Effector memory CD4-positive, alpha-beta T cell (primary cell): ENCODE results near the gene FIBCD1.

Experiments used
- DNase-seq, 3 donors: peaks; one replicate each; pipeline ENCODE4 v3.0.0-alpha.2; 2020
- H3K27ac ChIP-seq: 2 replicates; pipeline ENCODE4 v1.7.0; 2013; ENCODE audit warnings: mild to moderate bottlenecking, low read length, moderate library complexity; ENCODE audit not compliant: insufficient read depth, poor library complexity, severe bottlenecking
- H3K27me3 ChIP-seq: replicated peaks from 2 replicates; pipeline ENCODE4 v1.7.0; 2013; ENCODE audit warnings: mild to moderate bottlenecking, low read length; ENCODE audit not compliant: insufficient read depth, control insufficient read depth, poor library complexity, severe bottlenecking
- H3K36me3 ChIP-seq: 2 replicates; pipeline ENCODE4 v1.7.0; 2013; ENCODE audit warnings: mild to moderate bottlenecking, low read length, moderate library complexity; ENCODE audit not compliant: control insufficient read depth, insufficient read depth
- H3K4me1 ChIP-seq: 2 replicates; pipeline ENCODE4 v1.7.0; 2013; ENCODE audit warnings: low read length, mild to moderate bottlenecking; ENCODE audit not compliant: control insufficient read depth, insufficient read depth, poor library complexity, severe bottlenecking
- H3K4me3 ChIP-seq: 2 replicates; pipeline ENCODE4 v1.7.0; 2013; ENCODE audit warnings: low read length, low read depth, mild to moderate bottlenecking; ENCODE audit not compliant: insufficient read depth, poor library complexity, severe bottlenecking
- H3K9me3 ChIP-seq: 2 replicates; pipeline ENCODE4 v1.7.0; 2013; ENCODE audit warnings: mild to moderate bottlenecking, low read length, moderate library complexity; ENCODE audit not compliant: control insufficient read depth
- total RNA-seq, 3 donors: gene quantifications; one replicate each; lab custom pipeline; 2026; lab: John Stamatoyannopoulos, UW

The FIBCD1 gene, protein sequence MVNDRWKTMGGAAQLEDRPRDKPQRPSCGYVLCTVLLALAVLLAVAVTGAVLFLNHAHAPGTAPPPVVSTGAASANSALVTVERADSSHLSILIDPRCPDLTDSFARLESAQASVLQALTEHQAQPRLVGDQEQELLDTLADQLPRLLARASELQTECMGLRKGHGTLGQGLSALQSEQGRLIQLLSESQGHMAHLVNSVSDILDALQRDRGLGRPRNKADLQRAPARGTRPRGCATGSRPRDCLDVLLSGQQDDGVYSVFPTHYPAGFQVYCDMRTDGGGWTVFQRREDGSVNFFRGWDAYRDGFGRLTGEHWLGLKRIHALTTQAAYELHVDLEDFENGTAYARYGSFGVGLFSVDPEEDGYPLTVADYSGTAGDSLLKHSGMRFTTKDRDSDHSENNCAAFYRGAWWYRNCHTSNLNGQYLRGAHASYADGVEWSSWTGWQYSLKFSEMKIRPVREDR
- total RNA-seq, result 0 reads per million in 3 donors

DNA sequence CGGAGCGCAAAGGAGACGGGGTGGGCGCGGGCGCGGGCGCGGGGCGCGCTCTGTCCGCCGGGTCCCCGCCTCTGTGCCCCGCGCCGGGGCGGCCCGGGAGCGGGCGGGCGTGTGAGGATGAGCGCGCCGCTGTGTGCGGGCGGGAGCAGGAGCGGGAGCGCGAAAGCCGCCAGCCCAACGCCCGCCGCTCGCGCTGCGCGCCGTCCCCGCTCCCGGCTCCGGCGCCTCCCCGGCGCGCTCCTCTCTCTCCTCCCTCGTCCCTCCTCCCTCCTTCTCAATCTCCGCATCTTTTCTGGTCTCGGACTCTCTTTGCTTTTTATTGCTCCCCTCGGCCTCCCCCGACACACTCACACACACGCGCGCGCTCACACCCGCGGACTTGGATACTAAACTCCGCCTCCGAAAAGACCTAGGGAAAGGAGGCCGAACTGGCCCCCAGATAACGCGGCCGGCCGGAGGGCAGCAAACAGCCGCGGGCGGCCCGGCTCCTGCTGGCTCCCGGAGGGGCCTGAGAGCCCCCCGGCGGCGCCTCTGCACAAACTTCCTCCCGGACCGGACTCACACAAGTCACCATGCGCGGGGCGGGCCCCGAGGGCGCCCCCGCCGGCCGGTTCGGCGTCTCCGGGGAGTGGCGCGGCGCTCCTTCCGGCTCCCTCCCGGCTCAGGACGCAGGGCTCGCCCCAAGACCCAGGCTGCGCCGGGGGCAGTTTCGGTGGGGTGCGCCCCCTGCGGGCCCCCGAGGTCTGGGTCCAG lies at the start of gene FIBCD1:
Gene FIBCD1 (minus strand): TSS at position 596 of the 753 bp plus-strand sequence. CDS start 640 bp downstream, outside the sequence.
- Histone ChIP-seq H3K36me3 (no peaks in the 10 kb centered on the region), H3K4me3 (no peak within 1 kb of the TSS), H3K9me3 (no peaks in the 10 kb centered on the region), H3K27me3 (peaks cover 33% of the 10 kb centered on the region), H3K27ac (no peak within 1 kb of the TSS), H3K4me1 (peaks cover 19% of the 10 kb centered on the region)
- DNase-seq, result no peak

DNA sequence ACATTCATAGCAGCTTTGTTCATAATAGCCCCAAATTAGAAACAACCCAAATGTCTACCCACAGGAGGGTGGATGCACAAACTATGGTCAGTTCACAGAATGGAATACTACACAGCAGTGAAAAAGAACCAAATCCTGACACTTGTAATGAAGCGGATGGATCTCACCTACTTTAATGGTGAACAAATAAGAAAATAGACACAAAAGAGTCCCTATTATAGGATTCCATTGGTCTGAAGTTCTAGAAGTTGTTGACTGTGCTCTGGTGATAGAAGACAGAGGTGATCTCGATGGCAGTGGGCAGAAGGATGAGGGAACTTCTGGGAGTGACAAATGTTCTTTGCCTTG lies 49.3 kb upstream of the FIBCD1 start:
- Histone ChIP-seq H3K27ac (no peak overlapping the region), H3K4me3 (no peak overlapping the region), H3K4me1 (no peaks in the 10 kb centered on the region), H3K36me3 (no peaks in the 10 kb centered on the region), H3K27me3 (no peaks in the 10 kb centered on the region), H3K9me3 (no peaks in the 10 kb centered on the region)
- DNase-seq, result no peak

DNA sequence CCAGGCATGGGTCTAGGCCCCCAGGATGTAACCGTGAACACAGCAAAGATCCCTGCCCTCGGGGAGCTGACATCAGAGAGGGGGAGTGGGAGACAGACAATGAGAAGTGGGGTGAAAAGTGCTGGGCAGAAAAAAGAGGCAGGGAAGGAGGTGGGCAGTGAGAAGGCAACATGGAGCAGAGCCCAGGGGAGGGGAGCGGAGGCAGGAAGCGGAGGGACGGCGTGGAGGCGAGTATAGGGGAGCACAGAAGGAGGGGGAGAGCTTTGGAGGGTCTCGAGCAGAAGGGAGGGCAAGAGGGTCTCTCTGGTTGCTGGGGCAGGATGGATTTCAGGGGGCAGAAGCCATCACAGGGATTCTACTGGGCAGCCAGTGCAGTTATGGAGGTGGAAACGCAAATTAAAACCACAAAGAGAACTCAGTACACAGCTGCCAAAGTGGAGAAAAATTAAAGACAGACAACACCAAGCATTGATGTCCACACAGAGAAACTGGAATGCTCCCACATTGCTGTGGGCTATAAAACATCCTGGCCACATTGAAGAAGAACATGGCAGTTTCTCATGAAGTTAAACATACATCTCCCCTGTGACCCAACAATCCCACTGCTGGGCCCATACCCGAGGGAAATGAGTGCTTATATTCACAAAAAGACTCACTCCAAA lies 48.8 kb upstream of the FIBCD1 start:
- H3K4me1 ChIP-seq, result no peaks in the 10 kb centered on the region
- no peaks in the 10 kb centered on the region for H3K27me3 ChIP-seq
- H3K27ac ChIP-seq, result no peak overlapping the region
- no peak for DNase-seq
- no peaks in the 10 kb centered on the region for H3K9me3 ChIP-seq
- no peak overlapping the region for H3K4me3 ChIP-seq
- no peaks in the 10 kb centered on the region for H3K36me3 ChIP-seq

DNA sequence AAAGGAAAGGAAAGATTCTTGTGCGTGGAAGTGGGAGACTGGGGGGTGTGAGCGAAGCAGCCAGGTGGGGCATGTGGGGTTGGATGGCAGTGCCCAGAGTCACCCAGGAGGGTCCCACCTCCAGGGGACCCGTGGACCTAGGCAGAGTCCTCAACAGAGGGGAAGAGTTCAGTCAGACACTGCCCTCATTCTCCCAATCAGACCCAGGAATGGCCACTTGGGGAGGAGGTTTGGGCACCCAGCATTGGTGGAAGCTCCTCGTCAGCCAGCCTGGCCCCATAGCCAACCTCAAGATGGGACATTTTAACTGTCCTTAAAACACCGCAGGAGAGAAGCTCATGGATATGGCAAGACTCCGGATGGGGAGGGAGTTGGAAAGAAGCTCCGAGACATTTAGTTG lies 48.0 kb upstream of the FIBCD1 start:
- no peak for DNase-seq
- Histone ChIP-seq H3K9me3 (no peaks in the 10 kb centered on the region), H3K27me3 (no peaks in the 10 kb centered on the region), H3K27ac (no peak overlapping the region), H3K4me3 (no peak overlapping the region), H3K36me3 (no peaks in the 10 kb centered on the region), H3K4me1 (no peaks in the 10 kb centered on the region)

DNA sequence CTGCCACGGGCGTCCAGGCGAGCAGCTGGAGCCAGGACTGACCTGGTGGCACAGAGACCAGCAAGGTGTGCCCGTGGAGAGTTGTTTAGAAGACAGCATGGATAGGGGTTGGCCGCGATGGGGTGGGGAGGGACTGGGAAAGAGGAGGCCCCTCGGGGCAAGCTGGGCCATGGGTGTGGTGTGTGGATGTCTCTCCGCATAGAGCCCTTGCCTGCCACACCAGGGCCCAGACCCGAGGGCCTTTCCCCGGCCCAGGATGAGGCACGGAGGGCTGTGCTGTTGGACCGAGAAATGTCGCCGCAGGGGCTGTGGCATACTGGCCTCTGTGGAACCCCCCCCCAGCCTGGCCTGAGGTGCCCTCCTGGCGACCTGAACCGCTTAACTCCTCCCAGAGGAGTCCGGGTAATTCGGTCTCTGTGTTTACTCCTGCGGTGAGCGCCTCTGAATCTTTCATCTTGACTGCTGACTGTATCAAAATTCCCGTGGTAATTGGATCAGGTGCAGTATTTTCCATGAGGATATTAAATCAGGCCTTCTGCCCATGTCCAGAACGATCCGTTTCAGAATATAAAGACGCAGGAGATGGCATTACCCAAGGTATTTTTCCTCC lies 47.4 kb upstream of the FIBCD1 start:
- no peaks in the 10 kb centered on the region for H3K36me3 ChIP-seq
- H3K27ac ChIP-seq, result no peak overlapping the region
- no peaks in the 10 kb centered on the region for H3K27me3 ChIP-seq
- no peaks in the 10 kb centered on the region for H3K9me3 ChIP-seq
- no peak for DNase-seq
- H3K4me1 ChIP-seq, result no peaks in the 10 kb centered on the region
- H3K4me3 ChIP-seq, result no peak overlapping the region

DNA sequence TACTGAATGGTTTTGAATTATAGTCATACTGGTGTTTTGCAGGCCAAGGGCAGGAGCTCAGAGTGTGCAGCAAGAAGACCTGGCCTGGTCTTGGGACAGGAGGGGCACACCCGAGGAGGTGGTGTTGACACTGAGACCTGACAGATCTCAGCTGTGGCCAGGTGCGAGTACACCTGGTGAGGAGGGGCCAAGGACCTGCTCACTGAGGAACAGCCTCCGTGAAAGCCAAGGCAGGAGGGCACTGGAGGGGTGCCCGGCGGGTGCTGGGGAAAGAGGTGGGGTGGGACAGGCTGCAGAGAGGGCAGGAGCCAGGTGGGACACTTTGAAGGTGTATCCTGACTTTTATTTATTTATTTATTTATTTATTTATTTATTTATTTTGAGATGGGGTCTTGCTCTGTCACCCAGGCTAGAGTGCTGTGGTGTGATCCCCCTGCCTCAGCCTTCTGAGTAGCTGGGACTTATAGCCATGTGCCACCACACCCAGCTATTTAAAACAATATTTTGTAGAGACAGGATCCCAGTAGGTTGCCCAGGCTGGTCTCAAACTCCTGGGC lies 46.6 kb upstream of the FIBCD1 start:
- H3K9me3 ChIP-seq, result no peaks in the 10 kb centered on the region
- H3K4me3 ChIP-seq, result no peak overlapping the region
- no peaks in the 10 kb centered on the region for H3K4me1 ChIP-seq
- H3K27me3 ChIP-seq, result no peaks in the 10 kb centered on the region
- no peak overlapping the region for H3K27ac ChIP-seq
- no peaks in the 10 kb centered on the region for H3K36me3 ChIP-seq
- no peak for DNase-seq

DNA sequence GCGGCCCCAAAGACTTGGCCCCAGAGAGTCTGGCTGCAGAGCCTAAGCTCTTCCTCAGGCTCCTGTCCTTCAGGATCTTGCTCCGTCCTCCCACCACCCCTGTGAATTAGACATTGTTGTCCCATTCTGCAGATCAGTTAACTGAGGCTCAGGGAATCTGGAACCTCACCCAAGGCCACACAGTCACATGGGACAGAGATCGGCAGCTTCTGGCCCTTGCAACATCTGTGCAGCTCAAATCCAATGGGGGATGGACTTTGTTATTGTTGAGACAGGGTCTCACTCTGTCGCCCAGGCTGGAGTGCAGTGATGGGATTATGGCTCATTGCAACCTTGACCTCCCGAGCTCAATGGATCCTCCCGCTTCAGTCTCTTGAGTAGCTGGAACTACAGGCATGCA lies 46.0 kb upstream of the FIBCD1 start:
- no peak overlapping the region for H3K27ac ChIP-seq
- no peaks in the 10 kb centered on the region for H3K9me3 ChIP-seq
- H3K4me1 ChIP-seq, result no peaks in the 10 kb centered on the region
- H3K27me3 ChIP-seq, result no peaks in the 10 kb centered on the region
- H3K4me3 ChIP-seq, result no peak overlapping the region
- H3K36me3 ChIP-seq, result no peaks in the 10 kb centered on the region
- DNase-seq, result no peak

DNA sequence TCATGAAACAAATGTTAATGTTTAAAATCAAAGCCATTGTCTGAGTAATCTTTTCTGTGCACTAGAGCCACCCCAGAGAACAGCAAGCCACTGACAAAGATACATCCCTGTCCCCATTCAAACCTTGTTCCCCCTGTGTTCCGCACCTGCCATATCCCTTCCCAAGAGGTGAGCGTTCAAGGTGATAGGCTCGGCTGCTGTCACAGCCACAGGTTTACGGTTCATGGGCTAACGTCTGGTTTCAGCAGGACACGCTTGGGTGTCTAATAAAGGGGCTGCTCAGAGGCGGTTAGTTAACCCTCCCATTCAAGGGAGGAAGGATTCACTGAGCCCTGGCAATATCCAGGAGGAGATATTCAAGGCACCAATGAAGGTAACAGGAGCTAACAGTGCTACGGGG lies 45.5 kb upstream of the FIBCD1 start:
- H3K27me3 ChIP-seq, result no peaks in the 10 kb centered on the region
- DNase-seq, result no peak
- no peak overlapping the region for H3K27ac ChIP-seq
- H3K4me1 ChIP-seq, result no peaks in the 10 kb centered on the region
- no peaks in the 10 kb centered on the region for H3K36me3 ChIP-seq
- no peak overlapping the region for H3K4me3 ChIP-seq
- H3K9me3 ChIP-seq, result no peaks in the 10 kb centered on the region

DNA sequence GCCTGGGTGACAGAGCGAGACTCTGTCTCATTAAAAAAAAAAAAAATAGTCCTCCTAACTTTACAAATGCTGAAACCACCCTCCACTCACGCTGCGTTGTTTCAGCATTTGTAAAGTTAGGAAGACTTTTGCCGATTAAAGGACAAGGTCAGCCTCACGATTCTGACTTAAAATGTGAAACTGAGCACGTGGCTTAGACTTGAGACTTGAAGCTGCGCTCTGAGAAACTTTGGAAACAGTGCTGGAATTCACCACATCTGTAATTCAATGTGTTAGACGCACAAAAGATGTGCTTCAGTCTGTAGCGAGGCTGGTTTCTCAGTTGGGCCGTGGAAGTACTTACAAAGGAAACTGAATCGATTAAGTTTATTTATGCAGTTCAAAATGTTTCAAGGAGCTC lies 44.9 kb upstream of the FIBCD1 start:
- H3K4me3 ChIP-seq, result no peak overlapping the region
- DNase-seq, result no peak
- H3K36me3 ChIP-seq, result no peaks in the 10 kb centered on the region
- H3K27me3 ChIP-seq, result no peaks in the 10 kb centered on the region
- H3K27ac ChIP-seq, result no peak overlapping the region
- H3K4me1 ChIP-seq, result no peaks in the 10 kb centered on the region
- no peaks in the 10 kb centered on the region for H3K9me3 ChIP-seq
